Glutamatergic neuron (in vitro differentiated cells): ENCODE results near the gene FLRT2. TPM values are rescaled to one million over a fixed set of nuclear protein-coding genes. Genes with fewer than 3 reads are reported as not detected.

Experiments used
- DNase-seq: peaks from one replicate; pipeline ENCODE4 v3.0.0; 2022
- H3K27ac Mint-ChIP-seq: one replicate; pipeline ENCODE4 v1.8.0; 2020; ENCODE audit warnings: mild to moderate bottlenecking, mixed read lengths, inconsistent platforms; ENCODE audit not compliant: unreplicated experiment
- H3K27me3 Mint-ChIP-seq: one replicate; pipeline ENCODE4 v1.8.0; 2020; ENCODE audit warnings: mild to moderate bottlenecking, moderate library complexity, mixed read lengths, inconsistent platforms; ENCODE audit not compliant: unreplicated experiment
- H3K36me3 Mint-ChIP-seq: one replicate; pipeline ENCODE4 v1.8.0; 2020; ENCODE audit warnings: mild to moderate bottlenecking, mixed read lengths, inconsistent platforms; ENCODE audit not compliant: unreplicated experiment
- H3K4me1 Mint-ChIP-seq: one replicate; pipeline ENCODE4 v1.8.0; 2020; ENCODE audit warnings: mild to moderate bottlenecking, low read depth, mixed read lengths, inconsistent platforms; ENCODE audit not compliant: unreplicated experiment
- H3K4me3 Mint-ChIP-seq: one replicate; pipeline ENCODE4 v1.8.0; 2020; ENCODE audit warnings: mild to moderate bottlenecking, mixed read lengths, inconsistent platforms; ENCODE audit not compliant: unreplicated experiment
- H3K9me3 Mint-ChIP-seq: one replicate; pipeline ENCODE4 v1.8.0; 2020; ENCODE audit warnings: mild to moderate bottlenecking, moderate library complexity, mixed read lengths, inconsistent platforms; ENCODE audit not compliant: unreplicated experiment
- CTCF ChIP-seq: fragments of 200-600 bp; sonication (generic); IDR thresholded peaks from one replicate; pipeline ENCODE4 v1.5.0; 2021; ENCODE audit not compliant: partially characterized antibody, unreplicated experiment
- total RNA-seq: library from RNA; stranded (reverse); fragmentation: NEBNext Ultra II Directional; extraction: Animal tissue kit (Norgen Biotek cat#: 25700); gene quantifications from one replicate; pipeline ENCODE4 v1.2.1, GENCODE V29; 2021; ENCODE audit not compliant: unreplicated experiment

Gene FLRT2
- total RNA-seq, 1 donor from 2014 or later = 69.6 TPM

GRCh38 chr14:85535321-85535720 lies 5.4 kb downstream of the FLRT2 start:
- peaks cover 33% of the 10 kb centered on the region for H3K9me3 Mint-ChIP-seq
- peak overlapping the region; percentile 95 for H3K4me3 Mint-ChIP-seq
- H3K36me3 Mint-ChIP-seq = no peaks in the 10 kb centered on the region
- TF ChIP-seq CTCF = no peak
- no peak for DNase-seq
- H3K27me3 Mint-ChIP-seq = peaks cover 24% of the 10 kb centered on the region
- peaks cover 30% of the 10 kb centered on the region for H3K4me1 Mint-ChIP-seq
- H3K27ac Mint-ChIP-seq = peak overlapping the region; percentile 88

GRCh38 chr14:85535991-85536832 lies 6.3 kb downstream of the FLRT2 start:
- H3K4me3 Mint-ChIP-seq = peak overlapping the region; percentile 95
- no peaks in the 10 kb centered on the region for H3K36me3 Mint-ChIP-seq
- H3K27ac Mint-ChIP-seq = peak overlapping the region; percentile 86
- peak; percentile 9 for TF ChIP-seq CTCF
- no peak for DNase-seq
- H3K27me3 Mint-ChIP-seq = peaks cover 21% of the 10 kb centered on the region
- peaks cover 36% of the 10 kb centered on the region for H3K4me1 Mint-ChIP-seq
- H3K9me3 Mint-ChIP-seq = peaks cover 26% of the 10 kb centered on the region

DNA sequence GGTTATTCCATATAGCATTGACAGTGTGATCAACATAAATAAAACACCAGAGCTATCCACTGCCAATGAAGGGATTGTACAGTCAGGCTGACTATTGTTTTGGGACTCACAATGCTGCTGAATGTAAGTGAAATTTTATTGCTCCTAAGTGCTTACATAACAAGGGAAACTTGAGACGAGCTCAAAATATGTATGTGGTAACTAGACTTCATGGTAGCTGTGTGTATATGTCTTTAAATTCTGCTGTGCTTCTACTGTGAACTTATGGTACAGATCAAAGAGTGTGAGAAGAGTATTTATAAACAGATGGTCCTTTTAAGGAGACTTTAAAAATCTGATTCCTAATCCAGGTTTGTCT lies 6.9 kb downstream of the FLRT2 start:
- H3K36me3 Mint-ChIP-seq = no peaks in the 10 kb centered on the region
- no peak for TF ChIP-seq CTCF
- H3K27ac Mint-ChIP-seq = peak overlapping the region; percentile 86
- peaks cover 20% of the 10 kb centered on the region for H3K9me3 Mint-ChIP-seq
- DNase-seq = no peak
- H3K27me3 Mint-ChIP-seq = peaks cover 15% of the 10 kb centered on the region
- peak overlapping the region; percentile 95 for H3K4me3 Mint-ChIP-seq
- H3K4me1 Mint-ChIP-seq = peaks cover 38% of the 10 kb centered on the region

GRCh38 chr14:85537526-85537925 lies 7.6 kb downstream of the FLRT2 start:
- no peak for DNase-seq
- H3K4me3 Mint-ChIP-seq = peak overlapping the region; percentile 95
- peaks cover 13% of the 10 kb centered on the region for H3K9me3 Mint-ChIP-seq
- TF ChIP-seq CTCF = no peak
- H3K4me1 Mint-ChIP-seq = peaks cover 35% of the 10 kb centered on the region
- H3K27me3 Mint-ChIP-seq = peaks cover 9% of the 10 kb centered on the region
- H3K36me3 Mint-ChIP-seq = no peaks in the 10 kb centered on the region
- peak overlapping the region; percentile 86 for H3K27ac Mint-ChIP-seq

- peaks cover 35% of the 10 kb centered on the region for H3K4me1 Mint-ChIP-seq
- TF ChIP-seq CTCF = no peak
- H3K9me3 Mint-ChIP-seq = peaks cover 10% of the 10 kb centered on the region
- H3K27ac Mint-ChIP-seq = no peak overlapping the region
- no peak for DNase-seq
- H3K27me3 Mint-ChIP-seq = peaks cover 9% of the 10 kb centered on the region
- H3K4me3 Mint-ChIP-seq = peak overlapping the region; percentile 74
- no peaks in the 10 kb centered on the region for H3K36me3 Mint-ChIP-seq
These were observed 8.7 kb downstream of the FLRT2 start for GRCh38 chr14:85538636-85539035.
